GM21390 (cell line): ENCODE data around the gene NSMF.

Source experiments
- ATAC-seq: cut with Tn5 transposase; IDR thresholded peaks from one replicate; pipeline ENCODE4 v1.9.1; 2021; ENCODE audit not compliant: unreplicated experiment

The NSMF gene

GRCh38 chr9:137433349-137433915 is 25.7 kb downstream of the NSMF start:
- no peak for ATAC-seq

GRCh38 chr9:137432687-137433348 is 26.3 kb downstream of the NSMF start:
- ATAC-seq = no peak

GRCh38 chr9:137431416-137431931 is 27.7 kb downstream of the NSMF start:
- ATAC-seq = no peak

GRCh38 chr9:137430723-137431415 is 28.3 kb downstream of the NSMF start:
- no peak for ATAC-seq

GRCh38 chr9:137429974-137430722 is 29.0 kb downstream of the NSMF start:
- no peak for ATAC-seq

GRCh38 chr9:137429546-137429890 is 29.6 kb downstream of the NSMF start:
- no peak for ATAC-seq

- no peak for ATAC-seq
These were observed 30.1 kb downstream of the NSMF start for GRCh38 chr9:137428841-137429545.

- ATAC-seq = no peak
These were observed 30.9 kb downstream of the NSMF start for GRCh38 chr9:137428311-137428630.

- no peak for ATAC-seq
These were observed 31.5 kb downstream of the NSMF start for GRCh38 chr9:137427454-137428310.

GRCh38 chr9:137426018-137426681 is 33.0 kb downstream of the NSMF start:
- no peak for ATAC-seq

- ATAC-seq = peak; percentile 16
These were observed 35.4 kb downstream of the NSMF start for GRCh38 chr9:137423514-137424291.

- peak; percentile 80 for ATAC-seq
These were observed 36.3 kb downstream of the NSMF start, which contains the start of the genes EXD3 and NOXA1 for GRCh38 chr9:137422604-137423513. EXD3 (minus strand) TSS chr9:137423162; CDS start chr9:137395357, 27,805 bp downstream. NOXA1 (plus strand) TSS chr9:137423393; CDS start chr9:137423530, 137 bp downstream.

GRCh38 chr9:137421838-137422603 is 37.1 kb downstream of the NSMF start:
- no peak for ATAC-seq

GRCh38 chr9:137417161-137418021 is 41.7 kb downstream of the NSMF start:
- no peak for ATAC-seq

- ATAC-seq = no peak
These were observed 42.5 kb downstream of the NSMF start for GRCh38 chr9:137416563-137417151.
